CD4-positive, alpha-beta T cell treated with Interleukin-4 for 1 hour (primary cell): ENCODE results near the gene CCDC70.
A peak's percentile ranks its signal among the peaks of the same experiment; 100 is the strongest.

Experiments used
- DNase-seq, 2 donors: peaks; one replicate each; pipeline ENCODE4 v3.0.0-alpha.2; 2020 to 2022

The CCDC70 gene

DNA sequence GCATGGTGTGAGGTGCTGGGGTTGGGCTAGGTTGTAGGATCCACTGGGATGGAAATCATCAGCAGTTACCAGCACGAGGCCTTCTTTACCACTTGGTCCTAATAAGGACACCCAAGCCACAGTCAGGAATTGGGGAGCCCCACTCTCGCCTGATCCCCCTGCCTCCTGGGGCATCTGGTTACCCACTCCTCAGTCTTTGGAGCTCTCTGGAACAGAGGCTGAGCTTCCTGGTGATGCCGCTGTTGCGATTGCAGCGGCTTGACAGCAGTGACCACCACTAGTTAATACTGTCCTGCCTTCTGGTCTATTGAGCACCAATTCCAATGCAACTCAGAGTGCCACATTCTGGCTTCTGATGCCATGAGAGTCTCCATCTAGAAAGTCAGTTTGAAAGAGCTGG, 30.2 kb upstream of the CCDC70 start:
- DNase-seq, result no peak

DNA sequence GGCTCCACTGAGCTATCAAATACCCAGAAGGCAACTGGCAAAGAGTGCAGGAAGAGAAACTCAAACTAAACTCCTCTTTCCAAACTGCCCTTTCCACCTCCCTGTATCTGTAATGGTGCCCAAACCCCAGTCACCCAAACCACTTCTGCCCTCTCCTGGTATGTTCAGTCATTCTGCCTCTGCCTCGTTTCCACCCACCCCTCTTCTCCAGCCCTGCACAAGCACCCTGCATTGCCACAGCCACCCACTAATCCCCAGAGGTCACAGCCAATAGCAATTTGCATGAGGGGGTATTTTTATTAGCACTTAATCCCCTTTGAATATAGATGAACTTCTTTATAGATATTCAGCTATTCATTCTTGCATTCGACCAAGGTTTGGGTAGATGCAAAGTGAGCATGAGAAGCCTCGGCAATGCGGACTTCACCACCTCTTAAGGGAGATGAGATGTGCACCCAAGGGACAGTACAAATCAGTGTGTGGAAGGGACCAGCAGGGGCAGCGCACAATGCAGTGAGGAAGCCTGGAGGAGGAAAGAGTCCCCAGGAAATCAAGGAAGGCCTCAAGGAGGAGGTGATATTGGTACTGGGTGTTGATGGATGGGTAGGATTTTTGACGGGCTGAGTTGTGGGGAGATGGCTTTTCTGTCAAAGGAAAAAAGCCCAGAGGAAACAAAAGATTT, 29.2 kb upstream of the CCDC70 start:
- DNase-seq, result peak; percentile 69 to 80

DNA sequence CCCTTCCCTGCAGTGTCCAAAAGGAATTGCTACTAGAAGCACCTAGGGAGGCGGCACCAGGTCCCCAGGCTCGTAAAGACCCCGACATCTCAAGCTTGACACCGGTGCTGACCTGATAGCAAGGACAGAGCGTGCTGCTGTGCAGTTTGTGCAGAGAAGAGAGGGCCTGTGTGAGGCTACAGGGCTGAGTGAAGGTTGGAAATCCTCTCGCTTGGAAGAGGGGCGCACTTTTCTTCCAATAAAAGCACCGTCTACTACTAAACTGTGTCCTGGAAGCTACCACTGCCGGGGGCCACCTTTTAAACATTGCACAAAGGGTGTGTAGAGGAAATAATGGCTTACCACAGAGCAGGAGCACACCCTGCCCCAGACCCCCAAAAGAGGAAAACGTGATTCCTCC, 27.8 kb upstream of the CCDC70 start:
- DNase-seq, result no peak

DNA sequence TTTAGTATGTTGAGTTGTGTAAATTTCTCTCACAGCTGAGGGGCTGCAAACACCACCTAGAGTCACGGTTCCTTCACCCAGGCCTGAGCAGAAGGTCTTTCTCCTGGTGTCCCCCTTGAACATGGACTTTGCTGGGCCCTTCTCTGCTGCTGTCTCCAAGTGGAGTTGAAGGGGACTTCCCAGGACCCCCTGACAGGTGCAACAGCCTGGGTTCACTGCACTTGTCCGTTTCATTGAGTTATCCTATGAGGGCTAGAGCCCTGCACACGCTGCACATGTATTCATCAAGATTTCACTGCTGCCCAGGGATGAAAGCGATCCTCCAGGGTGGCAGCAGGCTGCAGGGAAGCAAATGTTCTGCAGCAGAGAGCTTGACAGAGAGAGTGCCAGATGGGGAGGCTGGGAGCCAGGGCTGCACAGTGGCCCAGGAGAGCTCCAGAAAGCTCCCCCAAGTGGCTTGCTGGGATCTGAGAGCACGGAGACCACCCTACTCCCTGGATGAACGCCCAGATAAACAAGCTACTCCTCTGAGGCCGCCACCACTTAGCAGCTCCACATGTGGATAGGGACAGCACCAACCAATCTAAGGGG, 27.1 kb upstream of the CCDC70 start:
- no peak for DNase-seq

DNA sequence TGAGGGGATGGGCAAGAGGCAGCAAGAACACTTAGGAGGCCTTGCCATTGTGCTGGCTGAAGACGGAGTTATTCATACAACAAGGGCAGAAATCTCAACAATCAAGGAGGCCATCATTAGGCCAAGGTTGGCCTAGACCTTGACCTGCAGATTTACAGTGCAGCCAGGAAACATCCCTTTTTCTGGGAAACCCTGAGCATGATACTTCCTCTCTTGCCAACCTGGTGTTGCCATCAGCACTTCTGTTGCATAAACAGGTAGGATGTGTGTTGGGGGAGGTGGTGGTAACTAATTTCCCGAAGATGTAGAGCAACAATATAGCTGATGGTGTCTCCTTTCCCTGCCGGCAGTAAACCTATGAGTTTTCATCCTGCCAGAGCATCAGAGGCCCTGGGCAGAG, 24.8 kb upstream of the CCDC70 start:
- DNase-seq, result no peak

DNA sequence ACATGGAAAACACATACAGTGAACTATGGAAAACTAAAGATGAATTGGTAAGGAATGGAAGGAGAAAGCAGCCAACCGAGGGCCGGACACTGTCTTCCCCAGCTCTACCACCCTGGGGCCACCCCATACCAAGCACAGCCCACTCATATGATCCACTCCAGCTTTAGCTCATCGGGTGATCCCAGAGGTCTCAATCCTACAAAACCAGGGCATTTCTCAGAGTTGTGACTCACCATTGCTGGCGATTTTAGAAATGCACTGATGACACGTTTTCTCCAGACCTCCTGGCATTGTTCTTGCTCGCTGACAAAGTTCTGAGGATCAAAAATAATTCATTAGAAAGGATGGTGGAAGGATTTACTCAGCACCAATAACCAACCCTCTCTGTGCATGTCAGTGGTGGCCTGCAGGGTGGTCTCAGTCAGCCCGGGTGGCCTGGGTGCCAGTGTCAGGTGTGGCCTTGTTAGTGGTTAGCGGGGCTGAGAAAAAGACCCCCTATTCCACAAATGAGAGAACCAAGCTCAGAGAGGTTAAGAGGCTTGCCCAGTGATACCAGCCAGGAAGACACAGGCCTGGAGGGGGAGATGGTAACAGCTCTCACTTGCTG, 23.4 kb upstream of the CCDC70 start:
- no peak for DNase-seq

DNA sequence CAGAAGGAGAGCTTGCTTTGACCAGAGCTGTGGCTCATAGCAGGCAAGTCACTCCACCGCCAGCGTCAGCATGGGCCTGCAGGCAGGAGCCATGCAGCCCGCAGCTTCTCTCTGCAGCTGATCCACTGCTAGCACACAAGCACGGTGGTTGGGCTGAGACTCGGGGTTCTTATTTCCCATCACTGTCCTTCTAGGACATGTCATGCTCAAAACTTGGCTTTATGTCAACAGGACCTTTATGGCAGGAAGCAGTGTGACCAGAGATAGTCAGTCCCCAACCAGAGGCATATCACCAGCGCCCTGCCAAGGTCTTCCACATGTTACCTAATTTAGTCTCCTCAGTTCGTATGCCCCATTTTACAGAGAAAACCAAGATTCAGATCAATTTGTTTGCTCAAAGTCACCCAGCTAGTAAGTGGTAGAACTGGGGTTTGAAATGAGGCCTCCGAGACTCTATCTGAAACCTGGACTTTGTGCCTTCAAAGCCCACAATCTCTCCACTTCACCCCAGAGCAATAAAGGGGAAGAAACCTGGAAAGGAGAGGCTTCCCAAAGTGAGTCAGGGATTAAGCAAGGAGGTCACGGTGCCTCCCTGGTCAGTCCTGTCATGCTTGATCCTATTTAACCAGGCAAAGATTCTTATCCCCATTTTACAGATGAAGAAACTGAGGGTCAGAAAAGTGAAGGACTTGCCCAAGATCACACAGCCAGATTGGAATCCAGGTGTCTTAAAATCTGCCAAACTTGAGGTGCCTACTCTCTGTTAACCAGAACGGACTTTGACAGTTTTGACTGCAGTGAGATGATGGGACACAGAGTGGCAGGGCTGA, 21.8 kb upstream of the CCDC70 start:
- no peak for DNase-seq

DNA sequence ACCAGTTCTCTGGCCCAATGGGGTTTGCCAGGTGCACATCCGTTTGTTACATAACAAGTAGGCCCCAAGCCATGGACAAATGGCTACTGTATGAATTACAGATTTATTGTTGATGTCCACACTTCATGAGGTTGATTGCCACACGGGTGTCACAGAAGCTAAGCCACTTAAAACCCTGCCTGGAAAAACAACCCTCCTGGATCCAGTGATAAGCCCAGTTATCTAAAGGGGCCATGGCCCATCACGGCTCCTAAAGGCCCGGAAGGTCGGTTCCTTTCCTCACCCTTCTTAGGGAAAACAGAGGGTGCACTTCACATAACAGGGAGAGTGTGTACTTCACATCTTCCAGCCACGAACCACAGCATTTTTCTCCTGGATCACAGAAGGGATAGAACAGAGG, 20.9 kb upstream of the CCDC70 start:
- DNase-seq, result no peak

DNA sequence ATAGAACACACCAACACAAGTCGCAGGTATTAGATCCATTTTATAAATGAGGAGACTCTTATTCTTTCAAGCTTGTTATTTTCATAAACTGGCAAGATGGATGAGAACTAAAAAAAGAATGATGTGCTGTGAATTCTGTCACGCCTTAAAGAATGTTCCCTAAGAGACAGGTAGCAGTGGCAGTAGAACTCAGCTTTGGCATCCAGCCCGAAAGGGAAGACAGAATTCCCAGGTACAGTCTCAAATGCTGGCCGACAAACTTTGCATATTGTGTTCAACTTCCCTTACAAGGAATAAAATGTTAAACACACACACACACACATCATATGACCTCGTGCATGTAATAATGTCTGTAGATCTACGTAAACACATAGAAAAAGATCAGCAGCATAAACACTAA, 20.0 kb upstream of the CCDC70 start:
- DNase-seq, result no peak

DNA sequence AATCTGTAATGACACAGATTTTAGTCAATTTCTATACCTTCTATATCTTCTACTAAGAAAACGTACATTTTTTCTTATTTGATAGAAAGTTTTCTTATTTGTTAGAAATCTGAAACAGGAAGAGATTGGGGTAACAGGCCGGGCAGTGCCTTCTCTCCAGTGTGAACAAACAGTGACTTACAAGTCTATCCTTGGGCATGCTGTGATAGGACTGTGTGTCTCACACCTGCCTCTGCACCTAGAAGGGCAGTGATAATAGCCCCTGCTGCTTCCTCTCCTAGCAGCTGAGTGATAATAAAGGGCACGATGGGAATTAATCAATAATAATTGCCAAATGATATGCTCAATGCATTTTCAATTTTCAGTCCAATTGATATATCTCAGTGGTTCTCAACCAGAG, 18.2 kb upstream of the CCDC70 start:
- DNase-seq, result no peak

DNA sequence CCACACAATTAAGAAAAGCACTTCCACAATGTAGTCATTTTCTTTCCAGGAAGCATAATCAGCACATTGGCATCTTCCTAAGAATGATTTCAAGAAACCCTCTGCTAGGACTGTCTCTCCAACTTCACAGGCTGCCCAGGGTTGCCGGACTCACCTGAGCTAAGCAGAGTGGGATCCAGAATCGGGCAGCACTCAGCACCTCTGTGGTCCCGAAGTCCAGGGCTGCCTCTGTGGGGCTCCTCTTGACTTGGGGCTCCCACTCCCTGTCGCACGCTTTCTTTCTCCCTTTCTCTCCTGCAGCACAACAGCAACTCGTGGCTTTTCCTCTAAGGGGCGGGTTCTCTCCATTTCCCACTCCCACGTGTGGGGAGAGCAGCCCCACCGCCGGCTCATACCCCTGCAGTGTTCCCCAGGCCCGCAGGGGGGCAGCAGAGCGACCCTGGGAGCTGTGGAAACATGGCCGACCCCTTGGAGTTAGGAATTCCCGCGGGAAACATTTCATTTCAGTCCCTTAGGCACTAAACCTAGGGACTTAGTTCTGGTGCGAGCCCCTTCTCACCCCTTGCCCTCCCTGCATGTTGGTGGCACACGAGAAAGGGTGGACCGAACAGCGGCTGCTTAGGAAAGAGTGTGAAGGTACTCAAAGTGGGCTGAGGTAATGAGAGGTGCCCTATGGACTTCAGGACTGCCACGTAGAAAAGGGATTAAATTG, 16.8 kb upstream of the CCDC70 start, which contains the start of gene TMEM272:
Gene TMEM272 (minus strand): TSS at position 316 of the 712 bp plus-strand sequence. CDS start 6,647 bp downstream, outside the sequence.
- peak; percentile 35 to 44 for DNase-seq

DNA sequence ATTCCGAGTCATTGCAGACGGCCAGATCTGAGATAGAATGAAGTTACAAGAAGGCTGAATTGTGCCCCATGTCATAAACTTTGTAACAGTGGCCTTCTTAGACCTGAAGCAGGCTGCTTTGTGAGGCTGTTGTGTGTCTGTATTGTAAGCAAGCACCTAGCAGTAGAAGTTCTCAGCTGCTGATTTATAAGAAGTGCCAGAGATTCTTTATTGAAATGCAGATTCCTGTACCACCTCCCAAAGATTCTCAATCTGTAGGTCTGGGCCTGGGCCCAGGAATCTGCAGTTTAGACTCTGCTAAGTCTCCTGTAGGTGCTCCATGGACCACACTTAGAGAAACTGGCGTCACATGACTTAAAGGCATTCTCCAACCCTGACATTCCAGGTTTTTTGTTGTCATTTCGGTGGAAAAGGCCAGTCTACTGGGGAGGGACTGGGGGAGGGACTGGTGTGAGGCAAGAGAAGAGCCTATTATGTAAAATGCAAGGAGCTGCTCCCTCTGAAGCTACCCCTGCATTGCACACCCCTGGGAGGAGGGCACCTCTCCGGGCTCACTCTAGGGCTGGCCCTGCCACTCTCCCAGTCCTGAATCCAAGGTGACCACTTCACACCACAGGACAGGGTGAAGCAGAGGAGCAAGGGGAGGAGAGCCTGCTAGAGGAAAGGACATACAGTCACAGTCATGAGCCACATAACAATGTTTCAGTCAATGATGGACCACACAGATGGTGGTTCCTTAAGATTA, 16.0 kb upstream of the CCDC70 start:
- DNase-seq, result no peak

DNA sequence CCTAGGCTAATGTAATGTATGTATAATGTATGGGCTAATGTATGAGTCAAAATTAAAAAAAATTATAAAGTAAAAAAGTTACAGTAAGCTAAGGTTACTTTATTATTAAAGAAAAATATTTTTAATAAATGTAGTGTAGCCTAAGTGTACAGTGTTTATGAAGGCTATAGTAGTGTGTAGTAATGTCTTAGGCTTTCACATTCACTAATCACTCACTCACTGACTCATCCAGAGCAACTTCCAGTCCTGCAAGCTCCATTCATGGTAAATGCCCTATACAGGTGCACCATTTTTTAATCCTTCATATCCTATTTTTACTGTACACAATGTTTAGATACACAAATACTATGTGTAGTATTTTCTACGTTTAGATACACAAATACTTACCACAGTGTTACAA, 15.0 kb upstream of the CCDC70 start:
- DNase-seq, result no peak

DNA sequence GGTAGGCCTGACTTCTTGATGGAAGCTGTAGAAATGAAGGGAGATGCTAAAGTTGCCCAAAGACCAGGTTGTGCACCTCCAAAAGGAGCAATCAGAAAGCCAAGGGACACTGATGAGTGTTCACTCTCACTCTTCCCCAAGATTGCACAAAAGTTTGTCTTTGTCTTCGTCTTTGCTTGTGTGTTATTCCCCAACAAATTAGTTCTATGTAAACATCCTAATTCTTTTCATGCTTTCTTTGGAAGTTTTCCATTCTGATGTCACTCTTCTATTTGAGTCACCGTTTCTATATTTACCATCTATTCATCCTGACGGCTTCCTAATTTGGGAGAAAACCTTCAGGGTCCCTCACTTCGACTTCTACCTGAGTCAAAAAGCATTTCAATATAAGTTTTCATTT, 13.1 kb upstream of the CCDC70 start:
- no peak for DNase-seq

DNA sequence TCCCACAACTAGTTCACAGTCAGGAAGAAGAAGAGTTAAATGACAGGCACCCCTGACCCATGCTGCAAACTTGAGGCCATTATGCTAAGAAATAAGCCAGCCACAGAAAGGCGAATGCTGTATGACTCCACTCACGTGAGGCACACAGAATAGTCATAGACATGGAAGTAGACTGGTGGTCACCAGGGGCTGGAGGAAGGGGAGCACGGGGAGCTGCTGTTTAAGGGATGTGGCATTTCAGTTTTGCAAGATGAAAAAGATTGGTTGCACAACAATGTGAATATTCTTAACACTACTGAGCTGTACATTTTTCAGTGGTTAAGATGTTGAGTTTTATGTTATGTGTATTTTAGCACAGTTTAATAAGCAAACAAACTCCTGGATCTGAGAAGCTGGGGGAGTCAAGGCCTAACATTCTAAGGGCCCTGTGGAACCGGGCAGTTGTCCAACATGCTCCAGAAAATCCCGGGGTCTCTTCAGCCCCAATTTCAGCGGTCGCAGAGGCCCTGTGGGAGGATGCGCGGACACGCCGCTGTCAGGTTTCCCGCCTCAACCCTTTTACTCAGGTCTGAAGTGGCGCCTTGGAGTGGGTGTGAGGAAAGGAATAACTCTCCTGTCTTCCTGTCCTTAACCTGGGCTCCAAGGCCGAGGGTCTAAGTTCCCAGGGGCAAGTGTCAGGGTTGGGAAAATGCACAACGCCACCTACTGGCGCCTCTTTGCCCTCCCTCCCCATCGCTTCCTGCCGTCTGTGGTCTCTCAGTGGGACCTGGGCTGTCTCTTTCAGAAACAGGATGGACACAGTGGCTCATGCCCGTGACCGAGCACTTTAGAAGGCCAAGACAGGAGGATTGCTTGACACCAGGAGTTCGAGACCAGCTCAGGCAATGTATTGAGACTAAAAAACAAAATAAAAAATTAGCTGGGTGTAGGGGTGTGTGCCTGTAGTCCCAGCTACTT, 12.3 kb upstream of the CCDC70 start:
- peak in 1 of 2 donors; percentile 35 for DNase-seq

DNA sequence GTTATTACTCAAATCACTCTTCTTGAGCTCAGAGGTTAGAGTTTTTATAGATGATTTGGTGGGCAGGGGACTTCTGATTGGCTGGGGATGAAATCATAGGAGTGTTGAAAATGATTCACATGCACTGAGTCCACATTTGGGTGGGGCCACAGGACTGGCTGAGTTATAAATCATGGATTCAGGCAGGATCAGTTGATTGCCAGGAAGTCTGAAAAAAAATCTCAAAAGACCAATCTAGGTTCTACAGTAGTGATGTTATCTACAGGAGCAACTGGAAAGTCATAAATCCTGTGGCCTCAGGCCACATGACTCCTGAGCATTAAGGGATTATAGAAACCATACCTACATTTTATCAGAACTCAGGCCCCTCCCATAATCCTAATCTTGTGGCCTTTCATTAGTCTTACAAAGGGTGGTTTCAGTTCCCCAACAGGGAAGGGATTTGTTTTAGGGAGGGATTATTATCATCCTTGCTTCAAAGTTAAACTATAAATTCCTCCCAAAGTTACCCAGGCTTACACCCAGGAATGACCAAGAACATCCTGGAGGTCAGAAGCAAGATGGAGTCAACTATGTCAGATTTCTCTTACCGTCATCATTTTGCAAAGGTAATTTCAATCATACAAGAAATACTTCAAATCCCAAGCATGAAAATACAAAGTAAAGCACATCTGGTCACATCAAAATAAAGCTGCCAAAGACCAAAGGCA, 5.6 kb upstream of the CCDC70 start:
- no peak for DNase-seq

DNA sequence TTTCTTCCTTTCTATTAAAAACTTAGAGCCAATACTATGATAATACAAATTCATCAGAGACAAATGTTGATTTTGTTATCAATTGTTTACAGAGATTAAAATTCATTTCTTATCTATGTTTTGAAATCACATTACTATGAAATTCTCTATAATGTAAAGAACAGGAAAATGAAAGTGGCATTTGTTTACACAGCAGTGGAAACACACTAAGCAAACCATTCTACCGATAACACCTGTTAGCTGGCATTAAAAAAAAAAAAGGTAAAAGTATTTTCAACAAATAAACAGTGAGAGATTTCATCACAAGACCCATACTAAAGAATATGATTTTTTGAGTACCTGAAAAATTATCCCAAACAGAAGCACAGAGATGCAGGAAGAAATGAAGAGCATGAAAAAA, 4.8 kb upstream of the CCDC70 start:
- DNase-seq, result no peak

DNA sequence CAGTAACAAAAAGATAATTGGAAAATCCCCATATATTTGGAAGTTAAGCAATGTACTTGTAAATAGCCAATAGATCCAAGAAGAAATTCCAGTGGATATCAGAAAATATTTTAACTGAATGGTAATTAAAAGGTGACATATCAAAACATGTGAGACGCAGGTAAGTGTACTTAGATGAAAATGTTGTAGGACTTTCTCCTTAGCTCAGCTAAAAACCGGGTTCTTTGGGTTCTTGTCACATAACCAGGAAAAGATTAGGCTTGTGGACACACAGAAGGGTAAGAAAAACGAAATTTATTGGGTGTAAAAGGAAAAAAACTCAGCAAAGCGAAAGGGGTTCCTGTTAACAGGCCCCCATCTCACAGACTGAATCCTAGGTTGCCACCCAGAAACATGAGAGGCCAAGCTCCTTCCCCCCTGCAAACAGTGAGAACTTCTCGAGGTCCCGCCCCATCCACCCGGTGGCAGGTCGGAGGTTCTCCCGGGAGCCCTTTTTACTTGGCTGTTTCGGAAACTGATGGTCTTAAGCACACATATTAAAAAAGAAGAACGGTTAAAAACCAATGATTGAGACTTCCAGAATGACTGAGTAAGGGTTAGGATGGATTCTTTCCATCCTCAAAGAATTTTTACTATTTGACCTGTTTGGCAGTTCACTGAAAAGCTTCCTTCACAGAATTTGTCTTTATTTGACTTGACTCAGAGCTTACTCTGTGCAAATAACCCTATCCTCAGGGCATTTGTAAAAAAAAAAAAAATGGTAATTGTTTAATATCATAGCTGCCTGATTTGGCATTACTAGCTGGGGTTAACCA, 3.1 kb upstream of the CCDC70 start:
- DNase-seq, result no peak

DNA sequence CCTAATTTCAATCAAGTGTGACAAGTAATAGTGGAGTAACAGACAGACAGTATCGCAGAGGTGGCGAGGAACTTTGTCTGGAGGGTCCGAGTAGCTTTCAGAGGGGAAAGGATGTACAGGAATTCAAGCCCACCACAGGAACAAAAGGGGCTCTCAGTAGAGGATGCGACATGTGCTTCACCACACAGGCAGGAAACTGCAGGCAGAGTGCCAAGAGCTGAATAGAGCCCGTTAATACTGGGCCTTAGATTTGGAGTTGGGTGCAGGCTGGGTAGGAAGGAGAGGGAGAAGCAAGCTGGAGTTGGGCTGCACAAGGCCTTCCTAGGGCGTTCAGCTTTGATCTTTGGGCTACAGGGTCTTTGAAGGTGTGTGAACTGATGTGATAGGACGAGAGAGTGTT, 1.2 kb downstream of the CCDC70 start:
- DNase-seq, result no peak
